Liver (tissue), 9 donors: ENCODE data around the gene MGAT3. TPM values are rescaled to one million over a fixed set of nuclear protein-coding genes. Genes with fewer than 3 reads are reported as not detected.

Source experiments
- DNase-seq: peaks from one replicate; pipeline ENCODE4 v3.0.0-alpha.2; 2017; ENCODE audit warnings: low spot score
- H3K27ac ChIP-seq, 2 donors: one replicate each; pipeline ENCODE4 v1.7.0; 2013; ENCODE audit warnings: inconsistent platforms in 2 of 2, low read length in 2 of 2, control low read depth in 1 of 2, low read depth in 1 of 2, mild to moderate bottlenecking in 1 of 2
- H3K27me3 ChIP-seq, 4 donors: one replicate each; pipeline versions ENCODE4 v1.6.1 to v1.7.0; 2013; ENCODE audit warnings: low read length in 3 of 4, inconsistent platforms in 1 of 4, mild to moderate bottlenecking in 1 of 4, moderate library complexity in 1 of 4; ENCODE audit not compliant: control insufficient read depth in 4 of 4, insufficient read depth in 4 of 4
- H3K36me3 ChIP-seq, 4 donors: one replicate each; pipeline versions ENCODE4 v1.6.1 to v1.7.0; 2013; ENCODE audit warnings: low read length in 3 of 4, mild to moderate bottlenecking in 3 of 4, low read depth in 1 of 4, moderate library complexity in 1 of 4; ENCODE audit not compliant: control insufficient read depth in 4 of 4, insufficient read depth in 3 of 4
- H3K4me1 ChIP-seq, 4 donors: one replicate each; pipeline versions ENCODE4 v1.6.1 to v1.7.0; 2013; ENCODE audit warnings: low read length in 3 of 4, mild to moderate bottlenecking in 3 of 4, moderate library complexity in 1 of 4; ENCODE audit not compliant: control insufficient read depth in 4 of 4, insufficient read depth in 4 of 4
- H3K4me3 ChIP-seq, 3 donors: one replicate each; pipeline versions ENCODE4 v1.6.1 to v1.7.0; 2013; ENCODE audit warnings: low read length in 3 of 3, control low read depth in 1 of 3, low read depth in 1 of 3, mild to moderate bottlenecking in 1 of 3
- H3K9ac ChIP-seq, 2 donors: one replicate each; pipeline ENCODE4 v1.7.0; 2013; ENCODE audit warnings: low read length in 2 of 2, mild to moderate bottlenecking in 2 of 2, moderate library complexity in 2 of 2, control low read depth in 1 of 2, low read depth in 1 of 2
- H3K9me3 ChIP-seq, 4 donors: one replicate each; pipeline versions ENCODE4 v1.6.1 to v1.7.0; 2013; ENCODE audit warnings: low read length in 3 of 4; ENCODE audit not compliant: control insufficient read depth in 4 of 4
- EGR1 ChIP-seq, 2 donors: IDR thresholded peaks; 2 replicates each; pipeline ENCODE4 v1.6.1; 2016 to 2018; ENCODE audit warnings: antibody characterized with exemption in 2 of 2, low read depth in 2 of 2
- FOXA1 ChIP-seq: IDR thresholded peaks from 2 replicates; pipeline ENCODE4 v1.6.1; 2016; ENCODE audit warnings: antibody characterized with exemption
- FOXA2 ChIP-seq: IDR thresholded peaks from 2 replicates; pipeline ENCODE4 v1.6.1; 2016; ENCODE audit warnings: antibody characterized with exemption
- JUND ChIP-seq, 2 donors: IDR thresholded peaks; 2 replicates each; pipeline ENCODE4 v1.6.1; 2016; ENCODE audit warnings: antibody characterized with exemption in 2 of 2
- NR2F2 ChIP-seq: IDR thresholded peaks from 2 replicates; pipeline ENCODE4 v1.6.1; 2016; ENCODE audit warnings: antibody characterized with exemption
- RAD21 ChIP-seq, 2 donors: IDR thresholded peaks; 2 replicates each; pipeline ENCODE4 v1.6.1; 2016; ENCODE audit warnings: antibody characterized with exemption in 2 of 2, mild to moderate bottlenecking in 2 of 2
- RXRA ChIP-seq, 2 donors: IDR thresholded peaks; 2 replicates each; pipeline ENCODE4 v1.6.1; 2017 to 2018; ENCODE audit warnings: antibody characterized with exemption in 2 of 2, mild to moderate bottlenecking in 1 of 2
- SP1 ChIP-seq: IDR thresholded peaks from 2 replicates; pipeline ENCODE4 v1.6.1; 2018; ENCODE audit warnings: antibody characterized with exemption, mild to moderate bottlenecking
- WGBS: extraction: QIAGEN DNeasy Blood & Tissue Kit; methylation state at CpG from one replicate; pipeline ENCODE4 v1.1.7; 2013; 5-methylcytosine and 5-hydroxymethylcytosine counted together
- polyA plus RNA-seq, 2 donors: library from polyadenylated mRNA; stranded (reverse) in 1 of 2; unstranded in 1 of 2; fragments of 200-250 nt in 1 of 2; fragments of >200 nt in 1 of 2; fragmentation: Nextera tagmentation in 1 of 2; extraction: Ambion mirVana in 1 of 2; gene quantifications; one replicate each; pipeline versions ENCODE4 v1.2.1 to v1.2.3, GENCODE V29; 2013 to 2015
- total RNA-seq, 2 donors: library from RNA; depleted of rRNA; stranded (reverse); fragments of >200 nt; gene quantifications; one replicate each; pipeline ENCODE4 v1.2.3, GENCODE V29; 2014
- TF ChIP-seq, protein P1 (sequence below): fragments of 150-350 bp; IDR thresholded peaks from 2 replicates; pipeline ENCODE4 v1.5.1; 2017; ENCODE audit warnings: improper control_type of control experiment, low read depth, low read length; ENCODE audit not compliant: missing input control
- TF ChIP-seq, protein P2 (sequence below): IDR thresholded peaks from 2 replicates; pipeline ENCODE4 v1.6.1; 2016; ENCODE audit warnings: antibody characterized with exemption, mild to moderate bottlenecking
- TF ChIP-seq, protein P3 (sequence below): IDR thresholded peaks from 2 replicates; pipeline ENCODE4 v1.6.1; 2016; ENCODE audit warnings: antibody characterized with exemption
- TF ChIP-seq, protein P4 (sequence below): IDR thresholded peaks from 2 replicates; pipeline ENCODE4 v1.6.1; 2016; ENCODE audit warnings: antibody characterized with exemption
- TF ChIP-seq, protein P5 (sequence below): IDR thresholded peaks from 2 replicates; pipeline ENCODE4 v1.6.1; 2016; ENCODE audit warnings: antibody characterized with exemption
- donor health status: healthy.
- donor health status: healthy.
- donor health status: healthy.
- donor health status: healthy.
- donor health status: healthy.

MGAT3 gene
- total and polyA plus RNA-seq, 4 donors: 0.03 to 7.6 (median 0.10) TPM

DNA sequence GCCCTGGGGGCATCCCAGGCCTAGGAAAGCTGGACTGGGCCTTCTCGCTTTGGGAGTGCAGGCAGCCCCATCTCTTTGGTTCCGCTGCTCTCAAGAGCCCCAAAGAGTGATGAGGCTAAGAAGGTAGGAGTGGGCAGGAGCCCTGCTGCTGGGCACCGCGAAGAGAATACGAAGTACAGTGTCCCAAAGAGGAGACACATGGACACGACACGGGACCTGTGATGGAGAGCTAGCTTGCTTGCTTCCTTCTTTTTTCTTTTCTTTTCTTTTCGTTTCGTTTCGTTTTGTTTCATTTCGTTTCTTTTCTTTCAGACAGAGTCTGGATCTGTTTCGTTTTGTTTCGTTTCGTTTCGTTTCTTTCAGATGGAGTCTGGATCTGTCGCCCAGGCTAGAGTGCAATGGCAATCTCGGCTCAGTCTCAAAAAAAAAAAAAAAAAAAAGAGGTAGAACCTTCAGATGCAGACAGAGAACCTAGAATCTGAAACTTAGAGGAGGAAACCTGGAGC, 10.6 kb downstream of the MGAT3 start:
- Histone ChIP-seq H3K27ac (no peak overlapping the region), H3K9ac (no peak overlapping the region), H3K27me3 (no peaks in the 10 kb centered on the region), H3K4me3 (no peak overlapping the region), H3K9me3 (no peaks in the 10 kb centered on the region), H3K4me1 (peaks cover 0 to 17% (median 9%) of the 10 kb centered on the region in 4 donors), H3K36me3 (no peaks in the 10 kb centered on the region)
- TF ChIP-seq FOXA2: no peak
- no peak for TF ChIP-seq FOXA1
- 88% methylated on average over 17 of the region's 17 CpGs for WGBS
- no peak for DNase-seq

DNA sequence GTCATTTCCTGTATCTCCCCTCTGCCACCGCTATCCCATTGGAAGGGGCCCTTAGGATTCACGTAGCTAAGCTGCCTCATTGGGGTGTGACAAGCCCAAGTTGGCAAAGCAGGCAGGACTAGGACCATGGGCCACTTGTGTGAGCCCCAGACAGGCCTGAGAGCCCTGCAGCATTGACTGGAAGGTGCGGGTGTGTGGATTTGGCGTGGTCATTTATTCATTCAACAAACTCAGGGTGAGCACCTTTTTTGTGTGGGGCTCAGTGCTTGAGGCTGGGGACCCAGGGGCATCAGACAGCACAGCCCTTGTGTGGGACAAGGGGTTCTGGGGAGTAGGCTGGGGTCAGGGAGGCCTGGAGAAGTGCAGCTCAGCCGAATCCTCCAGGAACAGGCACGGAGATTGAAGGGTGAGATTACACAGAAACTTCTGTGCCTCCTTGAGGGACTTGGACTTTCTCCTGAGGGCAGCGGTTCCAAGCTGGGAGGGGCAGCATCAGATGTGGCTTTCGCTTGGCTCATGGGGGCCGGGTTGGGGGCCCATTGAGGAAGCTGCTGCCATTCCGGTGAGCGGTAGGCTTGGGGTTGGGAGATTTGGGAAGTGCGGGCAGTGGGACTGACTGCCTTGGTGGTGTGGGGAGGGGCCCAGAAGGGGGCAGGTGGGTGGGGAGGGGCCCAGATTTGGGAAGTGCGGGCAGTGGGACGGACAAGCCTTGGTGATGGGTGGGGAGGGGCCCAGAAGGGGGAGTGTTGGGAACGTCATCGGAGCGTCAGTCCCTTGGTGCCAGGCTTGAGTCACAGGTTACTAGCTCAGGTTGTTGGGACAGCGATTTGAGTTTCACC, 11.9 kb downstream of the MGAT3 start:
- Histone ChIP-seq H3K27me3 (no peaks in the 10 kb centered on the region), H3K36me3 (no peaks in the 10 kb centered on the region), H3K4me3 (no peak overlapping the region), H3K9ac (no peak overlapping the region), H3K9me3 (no peaks in the 10 kb centered on the region), H3K4me1 (peaks cover 0 to 15% (median 9%) of the 10 kb centered on the region in 4 donors), H3K27ac (no peak overlapping the region)
- WGBS: 83% methylated on average over 18 of the region's 18 CpGs
- no peak for DNase-seq
- TF ChIP-seq NR2F2 (no peak), FOXA2 (no peak), FOXA1 (no peak), JUND (IDR thresholded peaks at IDR 0.05) (no peak)
- TF ChIP-seq, protein P1, sequence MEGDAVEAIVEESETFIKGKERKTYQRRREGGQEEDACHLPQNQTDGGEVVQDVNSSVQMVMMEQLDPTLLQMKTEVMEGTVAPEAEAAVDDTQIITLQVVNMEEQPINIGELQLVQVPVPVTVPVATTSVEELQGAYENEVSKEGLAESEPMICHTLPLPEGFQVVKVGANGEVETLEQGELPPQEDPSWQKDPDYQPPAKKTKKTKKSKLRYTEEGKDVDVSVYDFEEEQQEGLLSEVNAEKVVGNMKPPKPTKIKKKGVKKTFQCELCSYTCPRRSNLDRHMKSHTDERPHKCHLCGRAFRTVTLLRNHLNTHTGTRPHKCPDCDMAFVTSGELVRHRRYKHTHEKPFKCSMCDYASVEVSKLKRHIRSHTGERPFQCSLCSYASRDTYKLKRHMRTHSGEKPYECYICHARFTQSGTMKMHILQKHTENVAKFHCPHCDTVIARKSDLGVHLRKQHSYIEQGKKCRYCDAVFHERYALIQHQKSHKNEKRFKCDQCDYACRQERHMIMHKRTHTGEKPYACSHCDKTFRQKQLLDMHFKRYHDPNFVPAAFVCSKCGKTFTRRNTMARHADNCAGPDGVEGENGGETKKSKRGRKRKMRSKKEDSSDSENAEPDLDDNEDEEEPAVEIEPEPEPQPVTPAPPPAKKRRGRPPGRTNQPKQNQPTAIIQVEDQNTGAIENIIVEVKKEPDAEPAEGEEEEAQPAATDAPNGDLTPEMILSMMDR: no peak
- TF ChIP-seq, protein P2, sequence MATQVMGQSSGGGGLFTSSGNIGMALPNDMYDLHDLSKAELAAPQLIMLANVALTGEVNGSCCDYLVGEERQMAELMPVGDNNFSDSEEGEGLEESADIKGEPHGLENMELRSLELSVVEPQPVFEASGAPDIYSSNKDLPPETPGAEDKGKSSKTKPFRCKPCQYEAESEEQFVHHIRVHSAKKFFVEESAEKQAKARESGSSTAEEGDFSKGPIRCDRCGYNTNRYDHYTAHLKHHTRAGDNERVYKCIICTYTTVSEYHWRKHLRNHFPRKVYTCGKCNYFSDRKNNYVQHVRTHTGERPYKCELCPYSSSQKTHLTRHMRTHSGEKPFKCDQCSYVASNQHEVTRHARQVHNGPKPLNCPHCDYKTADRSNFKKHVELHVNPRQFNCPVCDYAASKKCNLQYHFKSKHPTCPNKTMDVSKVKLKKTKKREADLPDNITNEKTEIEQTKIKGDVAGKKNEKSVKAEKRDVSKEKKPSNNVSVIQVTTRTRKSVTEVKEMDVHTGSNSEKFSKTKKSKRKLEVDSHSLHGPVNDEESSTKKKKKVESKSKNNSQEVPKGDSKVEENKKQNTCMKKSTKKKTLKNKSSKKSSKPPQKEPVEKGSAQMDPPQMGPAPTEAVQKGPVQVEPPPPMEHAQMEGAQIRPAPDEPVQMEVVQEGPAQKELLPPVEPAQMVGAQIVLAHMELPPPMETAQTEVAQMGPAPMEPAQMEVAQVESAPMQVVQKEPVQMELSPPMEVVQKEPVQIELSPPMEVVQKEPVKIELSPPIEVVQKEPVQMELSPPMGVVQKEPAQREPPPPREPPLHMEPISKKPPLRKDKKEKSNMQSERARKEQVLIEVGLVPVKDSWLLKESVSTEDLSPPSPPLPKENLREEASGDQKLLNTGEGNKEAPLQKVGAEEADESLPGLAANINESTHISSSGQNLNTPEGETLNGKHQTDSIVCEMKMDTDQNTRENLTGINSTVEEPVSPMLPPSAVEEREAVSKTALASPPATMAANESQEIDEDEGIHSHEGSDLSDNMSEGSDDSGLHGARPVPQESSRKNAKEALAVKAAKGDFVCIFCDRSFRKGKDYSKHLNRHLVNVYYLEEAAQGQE: no peak

DNA sequence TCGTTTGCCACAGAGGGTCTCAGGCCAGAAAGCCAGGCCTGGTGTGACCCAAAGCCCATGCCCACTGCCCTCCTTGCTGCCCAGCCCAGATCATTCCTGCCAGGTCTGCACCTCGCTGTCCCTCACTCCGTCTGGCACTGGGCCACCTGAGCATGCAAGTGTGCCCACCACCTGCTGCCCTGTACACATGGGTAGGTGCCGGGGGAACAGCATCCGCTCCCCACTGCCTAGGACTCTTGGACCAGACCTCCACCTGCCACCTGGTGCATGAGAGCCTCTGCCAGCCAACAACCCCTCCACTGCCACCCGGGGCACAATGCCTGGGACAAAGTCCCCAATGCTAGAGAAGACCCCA, 12.5 kb downstream of the MGAT3 start:
- no peaks in the 10 kb centered on the region for H3K9me3 ChIP-seq
- H3K9ac ChIP-seq: no peak overlapping the region
- H3K4me1 ChIP-seq: peaks cover 0 to 14% (median 9%) of the 10 kb centered on the region in 4 donors
- DNase-seq: no peak
- no peaks in the 10 kb centered on the region for H3K27me3 ChIP-seq
- 80% methylated on average over 6 of the region's 6 CpGs for WGBS
- no peaks in the 10 kb centered on the region for H3K36me3 ChIP-seq
- no peak overlapping the region for H3K4me3 ChIP-seq
- H3K27ac ChIP-seq: no peak overlapping the region
- TF ChIP-seq, protein P2: no peak
- TF ChIP-seq, protein P3, sequence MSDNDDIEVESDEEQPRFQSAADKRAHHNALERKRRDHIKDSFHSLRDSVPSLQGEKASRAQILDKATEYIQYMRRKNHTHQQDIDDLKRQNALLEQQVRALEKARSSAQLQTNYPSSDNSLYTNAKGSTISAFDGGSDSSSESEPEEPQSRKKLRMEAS: no peak
- TF ChIP-seq FOXA1: no peak
- no peak for TF ChIP-seq NR2F2
- TF ChIP-seq SP1: no peak
- no peak for TF ChIP-seq FOXA2
- TF ChIP-seq, protein P4, sequence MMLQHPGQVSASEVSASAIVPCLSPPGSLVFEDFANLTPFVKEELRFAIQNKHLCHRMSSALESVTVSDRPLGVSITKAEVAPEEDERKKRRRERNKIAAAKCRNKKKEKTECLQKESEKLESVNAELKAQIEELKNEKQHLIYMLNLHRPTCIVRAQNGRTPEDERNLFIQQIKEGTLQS: no peak
- TF ChIP-seq JUND (IDR thresholded peaks at IDR 0.05): no peak
- TF ChIP-seq EGR1 (IDR thresholded peaks at IDR 0.05; ENCODE audit: low read depth in 2 of 2): no peak
- no peak for TF ChIP-seq RAD21 (IDR thresholded peaks at IDR 0.05)
- TF ChIP-seq, protein P5, sequence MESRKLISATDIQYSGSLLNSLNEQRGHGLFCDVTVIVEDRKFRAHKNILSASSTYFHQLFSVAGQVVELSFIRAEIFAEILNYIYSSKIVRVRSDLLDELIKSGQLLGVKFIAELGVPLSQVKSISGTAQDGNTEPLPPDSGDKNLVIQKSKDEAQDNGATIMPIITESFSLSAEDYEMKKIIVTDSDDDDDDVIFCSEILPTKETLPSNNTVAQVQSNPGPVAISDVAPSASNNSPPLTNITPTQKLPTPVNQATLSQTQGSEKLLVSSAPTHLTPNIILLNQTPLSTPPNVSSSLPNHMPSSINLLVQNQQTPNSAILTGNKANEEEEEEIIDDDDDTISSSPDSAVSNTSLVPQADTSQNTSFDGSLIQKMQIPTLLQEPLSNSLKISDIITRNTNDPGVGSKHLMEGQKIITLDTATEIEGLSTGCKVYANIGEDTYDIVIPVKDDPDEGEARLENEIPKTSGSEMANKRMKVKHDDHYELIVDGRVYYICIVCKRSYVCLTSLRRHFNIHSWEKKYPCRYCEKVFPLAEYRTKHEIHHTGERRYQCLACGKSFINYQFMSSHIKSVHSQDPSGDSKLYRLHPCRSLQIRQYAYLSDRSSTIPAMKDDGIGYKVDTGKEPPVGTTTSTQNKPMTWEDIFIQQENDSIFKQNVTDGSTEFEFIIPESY: no peak
- no peak for TF ChIP-seq RXRA (IDR thresholded peaks at IDR 0.05)
